Nephron progenitor cell (in vitro differentiated cells): ENCODE measurements around the gene CYP4F12.

Experiments used
- DNase-seq: peaks from one replicate; pipeline ENCODE4 v3.0.0; 2021
- H3K27ac Mint-ChIP-seq: 2 replicates; pipeline ENCODE4 v1.8.0; 2021; ENCODE audit warnings: mild to moderate bottlenecking, moderate library complexity, mixed read lengths
- H3K27me3 Mint-ChIP-seq: 2 replicates; pipeline ENCODE4 v1.8.0; 2021; ENCODE audit warnings: mild to moderate bottlenecking, low read depth, mixed read lengths; ENCODE audit not compliant: poor library complexity
- H3K36me3 Mint-ChIP-seq: 2 replicates; pipeline ENCODE4 v1.8.0; 2021; ENCODE audit warnings: low read depth, mixed read lengths
- H3K4me1 Mint-ChIP-seq: 2 replicates; pipeline ENCODE4 v1.8.0; 2021; ENCODE audit warnings: mixed read lengths
- H3K4me3 Mint-ChIP-seq: 2 replicates; pipeline ENCODE4 v1.8.0; 2021; ENCODE audit warnings: mild to moderate bottlenecking, moderate library complexity, mixed read lengths
- H3K9me3 Mint-ChIP-seq: 2 replicates; pipeline ENCODE4 v1.8.0; 2021; ENCODE audit warnings: mild to moderate bottlenecking, moderate library complexity, mixed read lengths
- TF ChIP-seq, protein P1 (sequence below): fragments of 200-600 bp; sonication (generic); IDR thresholded peaks from 2 replicates; pipeline ENCODE4 v1.5.0; 2021; ENCODE audit warnings: antibody characterized with exemption

Gene CYP4F12

DNA sequence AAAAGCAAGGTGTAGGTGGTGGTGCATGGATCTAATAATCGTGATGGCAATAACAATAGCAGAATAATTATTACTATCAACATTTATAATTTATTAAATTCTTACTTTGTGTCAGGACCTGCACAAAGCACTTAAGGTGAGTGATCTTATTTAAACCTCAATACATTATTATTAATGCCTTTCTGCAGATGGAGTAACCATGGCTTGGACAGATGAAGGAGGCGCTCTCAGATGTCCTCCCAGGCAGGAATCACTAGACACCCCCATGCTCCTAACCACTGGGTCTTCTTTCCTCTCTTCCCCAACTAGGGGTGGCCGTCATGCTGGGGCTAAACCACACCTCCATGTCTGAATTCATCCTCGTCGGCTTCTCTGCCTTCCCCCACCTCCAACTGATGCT is 54.8 kb downstream of the CYP4F12 start, which contains the start of gene OR10H2:
Gene OR10H2, plus strand, starts transcription at position 301 of the 400 bp plus-strand sequence. Its CDS starts 20 bp downstream, at position 321.
- DNase-seq = no peak
- H3K9me3 Mint-ChIP-seq = peaks cover 88% of the 10 kb centered on the region
- no peak within 1 kb of the TSS for H3K27ac Mint-ChIP-seq
- TF ChIP-seq, protein P1, sequence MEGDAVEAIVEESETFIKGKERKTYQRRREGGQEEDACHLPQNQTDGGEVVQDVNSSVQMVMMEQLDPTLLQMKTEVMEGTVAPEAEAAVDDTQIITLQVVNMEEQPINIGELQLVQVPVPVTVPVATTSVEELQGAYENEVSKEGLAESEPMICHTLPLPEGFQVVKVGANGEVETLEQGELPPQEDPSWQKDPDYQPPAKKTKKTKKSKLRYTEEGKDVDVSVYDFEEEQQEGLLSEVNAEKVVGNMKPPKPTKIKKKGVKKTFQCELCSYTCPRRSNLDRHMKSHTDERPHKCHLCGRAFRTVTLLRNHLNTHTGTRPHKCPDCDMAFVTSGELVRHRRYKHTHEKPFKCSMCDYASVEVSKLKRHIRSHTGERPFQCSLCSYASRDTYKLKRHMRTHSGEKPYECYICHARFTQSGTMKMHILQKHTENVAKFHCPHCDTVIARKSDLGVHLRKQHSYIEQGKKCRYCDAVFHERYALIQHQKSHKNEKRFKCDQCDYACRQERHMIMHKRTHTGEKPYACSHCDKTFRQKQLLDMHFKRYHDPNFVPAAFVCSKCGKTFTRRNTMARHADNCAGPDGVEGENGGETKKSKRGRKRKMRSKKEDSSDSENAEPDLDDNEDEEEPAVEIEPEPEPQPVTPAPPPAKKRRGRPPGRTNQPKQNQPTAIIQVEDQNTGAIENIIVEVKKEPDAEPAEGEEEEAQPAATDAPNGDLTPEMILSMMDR = no peak
- H3K4me3 Mint-ChIP-seq = no peak within 1 kb of the TSS
- peaks cover 3% of the 10 kb centered on the region for H3K27me3 Mint-ChIP-seq
- peaks cover 5% of the 10 kb centered on the region for H3K36me3 Mint-ChIP-seq
- H3K4me1 Mint-ChIP-seq = no peaks in the 10 kb centered on the region

DNA sequence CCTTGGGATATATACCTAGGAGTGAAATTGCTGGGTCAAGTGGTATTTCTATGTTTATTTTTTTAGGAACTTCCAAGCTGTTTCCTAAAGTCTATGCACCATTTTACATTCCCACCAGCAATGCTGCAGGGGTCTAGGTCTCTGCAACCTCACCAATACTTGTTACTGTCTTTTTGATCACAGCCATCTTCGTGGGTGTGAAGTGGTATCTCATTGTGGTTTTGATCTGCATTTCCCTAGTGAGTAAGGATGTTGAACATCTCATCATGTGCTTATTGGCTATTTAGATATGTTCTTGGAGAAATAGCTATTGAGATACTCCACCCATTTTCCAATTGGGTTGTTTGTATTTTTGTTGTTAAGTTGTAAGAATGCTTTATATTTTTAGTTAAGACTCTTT is 57.7 kb downstream of the CYP4F12 start:
- Mint-ChIP-seq H3K4me3 (no peak overlapping the region), H3K9me3 (peaks cover 94% of the 10 kb centered on the region), H3K27me3 (peaks cover 5% of the 10 kb centered on the region), H3K27ac (no peak overlapping the region), H3K4me1 (no peaks in the 10 kb centered on the region), H3K36me3 (peaks cover 5% of the 10 kb centered on the region)
- DNase-seq = no peak
- TF ChIP-seq, protein P1 = no peak

DNA sequence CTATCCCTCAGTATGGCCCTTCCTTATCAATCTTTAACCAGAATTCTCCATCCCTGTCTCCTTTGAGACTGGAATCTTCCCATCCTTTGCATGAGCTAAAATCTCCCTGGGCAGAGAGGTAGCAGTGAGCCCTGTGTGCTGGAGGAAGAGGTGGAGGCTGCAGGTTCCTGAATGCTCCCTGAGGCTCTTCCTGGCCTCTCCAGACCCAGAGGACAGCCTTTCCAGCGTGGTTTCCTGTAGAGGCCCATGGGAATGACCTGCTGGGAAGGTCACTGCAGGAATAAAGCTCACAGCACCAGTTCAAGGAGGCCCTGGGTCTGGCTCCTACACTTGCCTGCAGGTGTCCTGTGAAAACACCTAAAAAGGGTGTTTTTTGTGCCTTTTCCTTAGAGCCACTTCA is 59.5 kb downstream of the CYP4F12 start:
- Mint-ChIP-seq H3K4me1 (no peaks in the 10 kb centered on the region), H3K9me3 (peaks cover 82% of the 10 kb centered on the region), H3K27ac (no peak overlapping the region), H3K4me3 (no peak overlapping the region), H3K36me3 (no peaks in the 10 kb centered on the region), H3K27me3 (peaks cover 5% of the 10 kb centered on the region)
- DNase-seq = no peak
- TF ChIP-seq, protein P1 = no peak

DNA sequence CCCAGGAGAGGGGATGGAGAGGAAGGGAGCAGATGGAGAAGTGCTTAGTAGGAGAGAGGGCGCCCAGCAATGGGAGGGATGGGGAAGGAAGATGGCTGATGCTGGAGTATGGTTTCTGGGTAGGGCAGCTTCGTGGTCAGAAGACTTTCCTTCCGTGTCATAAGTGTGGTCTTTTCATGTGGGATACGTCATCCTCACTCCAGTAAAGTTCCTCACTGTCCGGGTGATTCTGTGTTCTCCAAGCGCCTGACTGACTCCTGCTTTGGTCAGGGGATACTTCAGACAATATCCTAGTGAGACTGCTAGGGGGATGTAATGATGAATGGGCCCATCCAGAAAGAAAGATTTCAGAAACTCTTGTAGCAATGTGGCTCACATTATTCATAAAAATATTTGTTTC is 61.0 kb downstream of the CYP4F12 start:
- H3K27ac Mint-ChIP-seq = no peak overlapping the region
- TF ChIP-seq, protein P1 = no peak

DNA sequence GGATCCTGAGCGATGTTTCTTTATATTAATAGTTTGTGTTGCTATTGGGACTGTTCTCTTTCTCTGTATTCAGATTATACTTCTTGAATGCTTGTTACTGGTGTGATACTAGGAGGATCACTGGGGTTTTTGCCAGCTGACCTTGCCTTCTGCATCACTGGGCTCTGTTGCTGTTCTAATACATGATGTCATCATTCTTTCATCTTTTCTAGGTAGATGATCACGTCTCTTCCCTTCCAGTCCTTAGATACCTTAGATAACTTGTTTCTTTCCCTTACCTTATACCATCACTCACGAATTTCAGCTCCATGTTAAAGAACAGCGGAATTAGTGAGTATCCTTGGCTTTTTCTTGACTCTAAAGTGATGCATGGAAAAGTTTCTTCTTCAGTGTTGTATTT is 64.8 kb downstream of the CYP4F12 start, which contains the start of gene OR10H3:
Gene OR10H3, plus strand, starts transcription at position 264 of the 400 bp plus-strand sequence. CDS start 3,408 bp downstream, outside the sequence.
- H3K4me3 Mint-ChIP-seq = no peak within 1 kb of the TSS
- no peaks in the 10 kb centered on the region for H3K4me1 Mint-ChIP-seq
- TF ChIP-seq, protein P1 = no peak
- no peaks in the 10 kb centered on the region for H3K36me3 Mint-ChIP-seq
- H3K27me3 Mint-ChIP-seq = peaks cover 5% of the 10 kb centered on the region
- DNase-seq = no peak
- H3K27ac Mint-ChIP-seq = no peak within 1 kb of the TSS
- H3K9me3 Mint-ChIP-seq = peaks cover 77% of the 10 kb centered on the region

More for the DNA sequence above, 61.0 kb downstream of the CYP4F12 start:
- H3K4me1 Mint-ChIP-seq = no peaks in the 10 kb centered on the region
- no peak overlapping the region for H3K4me3 Mint-ChIP-seq
- H3K36me3 Mint-ChIP-seq = no peaks in the 10 kb centered on the region
- peaks cover 8% of the 10 kb centered on the region for H3K27me3 Mint-ChIP-seq
- peaks cover 81% of the 10 kb centered on the region for H3K9me3 Mint-ChIP-seq
- no peak for DNase-seq

DNA sequence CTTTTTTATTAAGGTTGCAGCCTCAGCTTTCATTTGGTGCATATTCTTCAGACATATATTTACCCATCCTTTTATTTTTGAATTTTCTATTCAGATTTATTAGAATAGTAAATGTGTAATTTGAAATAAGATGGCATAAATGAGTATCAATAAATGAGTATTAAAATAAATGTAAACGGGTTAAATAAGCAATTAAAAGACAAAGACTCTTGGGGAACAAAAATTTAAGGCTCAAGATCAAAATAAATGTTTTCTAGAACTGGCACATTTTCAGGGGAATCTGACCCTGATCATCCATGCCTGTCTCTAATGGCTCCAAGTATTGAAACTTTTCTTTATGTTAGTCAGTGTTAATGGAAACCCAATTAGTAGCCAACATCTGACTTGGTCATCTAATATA is 67.9 kb downstream of the CYP4F12 start:
- no peaks in the 10 kb centered on the region for H3K4me1 Mint-ChIP-seq
- H3K36me3 Mint-ChIP-seq = no peaks in the 10 kb centered on the region
- H3K27me3 Mint-ChIP-seq = peaks cover 3% of the 10 kb centered on the region
- TF ChIP-seq, protein P1 = no peak
- no peak overlapping the region for H3K27ac Mint-ChIP-seq
- no peak overlapping the region for H3K4me3 Mint-ChIP-seq
- no peak for DNase-seq
- H3K9me3 Mint-ChIP-seq = peaks cover 72% of the 10 kb centered on the region
